Measurements from ENCODE around the gene LAMTOR1. TPM values are rescaled to one million over a fixed set of nuclear protein-coding genes. Genes with fewer than 3 reads are reported as not detected.

LAMTOR1 gene
- total RNA-seq, 1 experiment from 2014 or later, result 94.6 TPM

GRCh38 chr11:72140661-72141060 lies 37.6 kb upstream of the LAMTOR1 start:
- DNase-seq, result no peak
- H3K4me3 ChIP-seq, result no peak overlapping the region
- H3K79me2 ChIP-seq (ENCODE audit: low read depth), result no peaks in the 10 kb centered on the region
- no peaks in the 10 kb centered on the region for H3K9me2 ChIP-seq (ENCODE audit: insufficient read depth)
- no peaks in the 10 kb centered on the region for H3K27me3 ChIP-seq (ENCODE audit: insufficient read depth, low read depth)
- intact Hi-C loops (cut with micrococcal nuclease; ENCODE audit: unreplicated experiment), result no loop called here
- peaks cover 6% of the 10 kb centered on the region; the same call in 1 of the 2 replicates for H3F3A ChIP-seq (ENCODE audit: insufficient read depth, low read depth)
- H3K4me1 ChIP-seq (replicated peaks; ENCODE audit: insufficient read depth), result peaks cover 4% of the 10 kb centered on the region; the same call in 1 of the 2 replicates
- no peaks in the 10 kb centered on the region for H3K36me3 ChIP-seq (ENCODE audit: low read depth)
- BruUV-seq (replicated peaks), result no TSS peak
- ChIA-PET CTCF (no interaction called here), POLR2A (ENCODE audit: unreplicated experiment) (no interaction called here)
- H3K27ac ChIP-seq, result no peak overlapping the region
- H4K20me1 ChIP-seq (ENCODE audit: insufficient read depth), result no peaks in the 10 kb centered on the region
- no peak overlapping the region for H2AFZ ChIP-seq
- no peak overlapping the region for H3K4me2 ChIP-seq
- TF ChIP-seq, protein P1, sequence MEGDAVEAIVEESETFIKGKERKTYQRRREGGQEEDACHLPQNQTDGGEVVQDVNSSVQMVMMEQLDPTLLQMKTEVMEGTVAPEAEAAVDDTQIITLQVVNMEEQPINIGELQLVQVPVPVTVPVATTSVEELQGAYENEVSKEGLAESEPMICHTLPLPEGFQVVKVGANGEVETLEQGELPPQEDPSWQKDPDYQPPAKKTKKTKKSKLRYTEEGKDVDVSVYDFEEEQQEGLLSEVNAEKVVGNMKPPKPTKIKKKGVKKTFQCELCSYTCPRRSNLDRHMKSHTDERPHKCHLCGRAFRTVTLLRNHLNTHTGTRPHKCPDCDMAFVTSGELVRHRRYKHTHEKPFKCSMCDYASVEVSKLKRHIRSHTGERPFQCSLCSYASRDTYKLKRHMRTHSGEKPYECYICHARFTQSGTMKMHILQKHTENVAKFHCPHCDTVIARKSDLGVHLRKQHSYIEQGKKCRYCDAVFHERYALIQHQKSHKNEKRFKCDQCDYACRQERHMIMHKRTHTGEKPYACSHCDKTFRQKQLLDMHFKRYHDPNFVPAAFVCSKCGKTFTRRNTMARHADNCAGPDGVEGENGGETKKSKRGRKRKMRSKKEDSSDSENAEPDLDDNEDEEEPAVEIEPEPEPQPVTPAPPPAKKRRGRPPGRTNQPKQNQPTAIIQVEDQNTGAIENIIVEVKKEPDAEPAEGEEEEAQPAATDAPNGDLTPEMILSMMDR (conservative IDR thresholded peaks at IDR 0.05), result no peak
- no peak for TF ChIP-seq EZH2 (IDR thresholded peaks at IDR 0.05; ENCODE audit: low read depth)
- no peaks in the 10 kb centered on the region for H3K9me3 ChIP-seq (ENCODE audit: insufficient read depth, low read depth)

DNA sequence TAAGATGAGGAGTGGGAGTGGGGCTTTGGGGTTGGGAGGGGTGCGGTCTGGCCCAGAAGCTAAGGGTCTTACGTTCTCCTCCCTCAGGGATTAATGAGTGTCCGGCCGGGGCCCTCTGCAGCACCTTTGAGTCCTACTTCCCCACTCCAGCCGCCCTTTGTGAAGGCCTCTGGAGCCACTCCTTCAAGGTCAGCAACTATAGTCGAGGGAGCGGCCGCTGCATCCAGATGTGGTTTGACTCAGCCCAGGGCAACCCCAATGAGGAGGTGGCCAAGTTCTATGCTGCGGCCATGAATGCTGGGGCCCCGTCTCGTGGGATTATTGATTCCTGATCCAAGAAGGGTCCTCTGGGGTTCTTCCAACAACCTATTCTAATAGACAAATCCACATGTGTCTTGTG lies 36.4 kb upstream of the LAMTOR1 start:
- no peak overlapping the region for H3K4me2 ChIP-seq
- no peaks in the 10 kb centered on the region for H3K36me3 ChIP-seq (ENCODE audit: low read depth)
- intact Hi-C loops (cut with micrococcal nuclease; ENCODE audit: unreplicated experiment), result no loop called here
- H2AFZ ChIP-seq, result no peak overlapping the region
- POLR2A ChIA-PET (ENCODE audit: unreplicated experiment), result no interaction called here
- no peaks in the 10 kb centered on the region for H3K79me2 ChIP-seq (ENCODE audit: low read depth)
- no peak for DNase-seq
- BruUV-seq (replicated peaks), result no TSS peak
- H4K20me1 ChIP-seq (ENCODE audit: insufficient read depth), result no peaks in the 10 kb centered on the region
- H3F3A ChIP-seq (ENCODE audit: insufficient read depth, low read depth), result peaks cover 2% of the 10 kb centered on the region; the same call in 1 of the 2 replicates
- no peaks in the 10 kb centered on the region; the same call in 1 of the 2 replicates for H3K4me1 ChIP-seq (replicated peaks; ENCODE audit: insufficient read depth)
- H3K27ac ChIP-seq, result no peak overlapping the region
- CTCF ChIA-PET, result no interaction called here
- no peaks in the 10 kb centered on the region for H3K9me3 ChIP-seq (ENCODE audit: insufficient read depth, low read depth)
- no peak overlapping the region for H3K4me3 ChIP-seq
- TF ChIP-seq, protein P1 (conservative IDR thresholded peaks at IDR 0.05), result no peak
- TF ChIP-seq EZH2 (IDR thresholded peaks at IDR 0.05; ENCODE audit: low read depth), result no peak
- no peaks in the 10 kb centered on the region for H3K9me2 ChIP-seq (ENCODE audit: insufficient read depth)
- H3K27me3 ChIP-seq (ENCODE audit: insufficient read depth, low read depth), result no peaks in the 10 kb centered on the region

DNA sequence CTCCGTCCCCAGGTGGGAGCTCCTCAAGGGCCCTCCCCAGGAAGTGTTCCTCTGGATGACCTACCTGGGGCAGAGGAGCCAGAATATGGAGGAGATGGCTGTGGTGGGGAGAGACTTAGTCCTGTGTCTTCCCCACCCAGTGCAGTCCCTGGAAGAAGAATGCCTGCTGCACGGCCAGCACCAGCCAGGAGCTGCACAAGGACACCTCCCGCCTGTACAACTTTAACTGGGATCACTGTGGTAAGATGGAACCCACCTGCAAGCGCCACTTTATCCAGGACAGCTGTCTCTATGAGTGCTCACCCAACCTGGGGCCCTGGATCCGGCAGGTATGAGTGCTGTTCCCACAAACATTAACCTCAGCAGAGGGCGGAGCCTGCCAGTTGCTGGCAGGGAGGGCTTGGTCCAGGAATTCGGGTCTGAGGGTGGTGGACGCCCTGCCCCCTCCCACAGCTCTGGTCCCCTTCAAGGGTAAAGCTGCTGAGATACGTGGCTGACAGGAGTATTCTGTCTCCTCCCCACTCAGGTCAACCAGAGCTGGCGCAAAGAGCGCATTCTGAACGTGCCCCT lies 35.8 kb upstream of the LAMTOR1 start:
- Histone ChIP-seq H3K9me3 (ENCODE audit: insufficient read depth, low read depth) (no peaks in the 10 kb centered on the region), H3K4me2 (no peak overlapping the region), H3K79me2 (ENCODE audit: low read depth) (no peaks in the 10 kb centered on the region), H3K36me3 (ENCODE audit: low read depth) (no peaks in the 10 kb centered on the region), H4K20me1 (ENCODE audit: insufficient read depth) (no peaks in the 10 kb centered on the region), H3K27ac (no peak overlapping the region), H3K27me3 (ENCODE audit: insufficient read depth, low read depth) (no peaks in the 10 kb centered on the region), H3F3A (ENCODE audit: insufficient read depth, low read depth) (no peaks in the 10 kb centered on the region), H3K4me1 (replicated peaks; ENCODE audit: insufficient read depth) (no peaks in the 10 kb centered on the region), H3K4me3 (no peak overlapping the region), H3K9me2 (ENCODE audit: insufficient read depth) (no peaks in the 10 kb centered on the region), H2AFZ (no peak overlapping the region)
- ChIA-PET CTCF (no interaction called here), POLR2A (ENCODE audit: unreplicated experiment) (no interaction called here)
- TF ChIP-seq, protein P1 (conservative IDR thresholded peaks at IDR 0.05), result no peak
- TF ChIP-seq EZH2 (IDR thresholded peaks at IDR 0.05; ENCODE audit: low read depth), result no peak
- no TSS peak for BruUV-seq (replicated peaks)
- intact Hi-C loops (cut with micrococcal nuclease; ENCODE audit: unreplicated experiment), result no loop called here
- no peak for DNase-seq
